ENCODE data around the gene RPS18.
"Not testable (repeated sequence)": the region's sequence is repeated elsewhere in the genome, so short reads cannot be mapped to it uniquely, and the experiment has no call there.

The RPS18 gene

GRCh38 chr6:33272275-33273128, 627 bp downstream of the RPS18 start:
- no peak for DNase-seq

- no peak for DNase-seq
Observed at GRCh38 chr6:33273129-33273923, 1.5 kb downstream of the RPS18 start.

- DNase-seq = no peak
Observed at GRCh38 chr6:33273924-33274902, 2.3 kb downstream of the RPS18 start.

- DNase-seq = not testable (repeated sequence)
Observed at GRCh38 chr6:33275795-33276580, 4.1 kb downstream of the RPS18 start.

GRCh38 chr6:33276581-33276863, 4.6 kb downstream of the RPS18 start:
- no peak for DNase-seq

- DNase-seq = peak; percentile 43 to 90 (median 63)
Observed at GRCh38 chr6:33276864-33277662, 5.2 kb downstream of the RPS18 start, which contains the start of gene B3GALT4. Gene B3GALT4 (plus strand): TSS chr6:33277123. CDS start chr6:33277420, 297 bp downstream.

- DNase-seq = peak in 1 of 5 experiments; percentile 57
Observed at GRCh38 chr6:33277663-33278391, 6.0 kb downstream of the RPS18 start.

- DNase-seq = no peak
Observed at GRCh38 chr6:33278392-33278741, 6.5 kb downstream of the RPS18 start.

- no peak for DNase-seq
Observed at GRCh38 chr6:33278810-33279209, 6.9 kb downstream of the RPS18 start.

GRCh38 chr6:33279257-33279695, 7.4 kb downstream of the RPS18 start:
- DNase-seq = no peak

- DNase-seq = peak in 1 of 5 experiments; percentile 15
Observed at GRCh38 chr6:33279971-33280511, 8.2 kb downstream of the RPS18 start.

- DNase-seq = no peak
Observed at GRCh38 chr6:33280539-33280938, 8.7 kb downstream of the RPS18 start.

GRCh38 chr6:33285214-33285613, 13.3 kb downstream of the RPS18 start:
- DNase-seq = not testable (repeated sequence)

GRCh38 chr6:33286946-33287914, 15.4 kb downstream of the RPS18 start:
- DNase-seq = no peak

- no peak for DNase-seq
Observed at GRCh38 chr6:33288141-33288920, 16.5 kb downstream of the RPS18 start.

- peak; percentile 36 to 94 (median 74) for DNase-seq
Observed at GRCh38 chr6:33288921-33289783, 17.3 kb downstream of the RPS18 start, which contains the start of the genes PFDN6 and WDR46. Gene PFDN6 (plus strand): TSS chr6:33289601. CDS start chr6:33289857, 256 bp downstream. Gene WDR46 (minus strand): TSS chr6:33289239. CDS start chr6:33289170, 69 bp downstream.

All from T-helper 2 cell (primary cell).